ENCODE data around the gene SLC41A3. TPM values are rescaled to one million over a fixed set of nuclear protein-coding genes. Genes with fewer than 3 reads are reported as not detected.

SLC41A3 gene
- total RNA-seq, 2 donors from 2014 or later = 32.2 to 131 TPM

DNA sequence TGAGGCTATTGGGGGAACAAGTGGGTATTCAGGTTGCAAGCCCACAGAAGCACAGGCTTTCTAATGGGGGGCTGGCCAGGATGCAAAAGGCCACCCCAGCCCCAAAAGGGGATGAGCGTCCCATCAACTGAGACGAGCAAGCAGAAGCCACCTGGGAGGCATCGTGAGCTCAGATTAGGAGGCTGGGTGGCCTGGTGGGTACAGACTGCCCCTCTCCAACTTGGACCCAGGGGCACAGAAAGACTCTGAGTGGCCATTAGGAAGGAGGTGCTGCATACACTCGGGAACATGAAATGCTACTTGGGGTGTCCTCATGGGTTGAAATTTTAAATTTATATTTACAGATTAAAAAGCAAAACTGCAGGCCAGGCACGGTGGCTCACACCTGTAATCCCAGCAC lies 29.1 kb downstream of the SLC41A3 start:
- WGBS = 94% methylated on average over 5 of the region's 5 CpGs
- DNase-seq (ENCODE audit: low spot score) = no peak
- H3K27me3 ChIP-seq (replicated peaks; ENCODE audit: insufficient read depth) = no peaks in the 10 kb centered on the region
- no peaks in the 10 kb centered on the region for H3K4me1 ChIP-seq (replicated peaks)
- TF ChIP-seq POLR2A (IDR thresholded peaks at IDR 0.05) (no peak), POLR2AphosphoS5 (IDR thresholded peaks at IDR 0.05) (no peak), CTCF (IDR thresholded peaks at IDR 0.05) (no peak)
- intact Hi-C loops (cut with DNase I) = no loop called here
- no peak overlapping the region for H3K27ac ChIP-seq
- no peak overlapping the region for H3K4me3 ChIP-seq
- H3K36me3 ChIP-seq = no peaks in the 10 kb centered on the region
- H3K9me3 ChIP-seq = no peaks in the 10 kb centered on the region

DNA sequence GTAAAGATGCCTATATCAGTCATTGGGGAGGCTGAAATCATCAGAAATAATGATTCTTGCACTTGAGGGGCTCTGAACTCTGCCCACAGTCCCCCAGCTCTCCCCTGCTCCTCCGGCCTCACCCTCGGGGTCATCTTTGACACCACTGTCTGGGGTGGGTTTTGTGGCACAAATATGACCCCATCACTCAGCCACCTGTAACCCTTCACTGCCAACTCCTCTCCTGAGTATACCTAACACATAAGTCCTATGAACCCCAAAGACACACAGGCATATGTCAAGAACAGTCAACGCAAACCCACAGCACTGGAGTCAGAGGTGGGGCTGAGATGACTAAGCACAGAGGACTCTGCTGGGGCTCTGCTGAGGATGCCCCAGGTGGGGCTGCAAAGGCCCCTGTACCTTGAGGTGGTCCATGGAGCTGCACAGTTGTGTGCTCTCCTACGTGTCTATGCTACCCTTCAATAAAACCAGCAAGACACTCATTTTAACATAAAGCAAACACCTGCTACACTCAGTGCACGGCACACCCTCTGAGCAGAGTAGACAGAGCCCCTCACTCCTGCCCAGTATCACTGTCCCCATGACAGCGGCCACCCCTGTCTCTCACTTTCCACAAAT lies 29.9 kb downstream of the SLC41A3 start:
- H3K27me3 ChIP-seq (replicated peaks; ENCODE audit: insufficient read depth) = no peaks in the 10 kb centered on the region
- 96% methylated on average over 6 of the region's 6 CpGs for WGBS
- intact Hi-C loops (cut with DNase I) = no loop called here
- no peak overlapping the region for H3K4me3 ChIP-seq
- no peaks in the 10 kb centered on the region for H3K36me3 ChIP-seq
- no peaks in the 10 kb centered on the region for H3K4me1 ChIP-seq (replicated peaks)
- TF ChIP-seq POLR2A (IDR thresholded peaks at IDR 0.05) (no peak), POLR2AphosphoS5 (IDR thresholded peaks at IDR 0.05) (no peak), CTCF (IDR thresholded peaks at IDR 0.05) (no peak)
- H3K27ac ChIP-seq = no peak overlapping the region
- H3K9me3 ChIP-seq = no peaks in the 10 kb centered on the region
- DNase-seq (ENCODE audit: low spot score) = no peak

DNA sequence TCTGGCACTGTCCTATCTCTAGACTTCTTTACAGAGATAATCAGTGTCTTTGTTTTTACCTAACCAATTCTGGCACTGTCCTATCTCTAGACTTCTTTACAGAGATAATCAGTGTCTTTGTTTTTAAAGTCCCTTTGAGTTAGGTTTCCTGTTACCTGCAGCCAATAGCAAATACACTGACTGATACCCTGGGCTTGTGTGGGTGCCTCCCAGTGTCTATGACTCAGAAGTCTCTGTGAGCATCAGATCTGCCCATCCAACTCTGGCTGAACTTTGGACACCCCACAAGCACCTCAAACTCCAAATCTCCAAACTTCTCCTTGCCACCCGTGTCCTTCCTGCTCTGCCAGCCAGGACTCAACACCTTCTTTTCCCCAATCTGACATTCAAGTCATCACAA lies 30.4 kb downstream of the SLC41A3 start:
- no peak for DNase-seq (ENCODE audit: low spot score)
- intact Hi-C loops (cut with DNase I) = no loop called here
- H3K36me3 ChIP-seq = no peaks in the 10 kb centered on the region
- H3K4me3 ChIP-seq = no peak overlapping the region
- no peak overlapping the region for H3K27ac ChIP-seq
- H3K4me1 ChIP-seq (replicated peaks) = no peaks in the 10 kb centered on the region
- H3K27me3 ChIP-seq (replicated peaks; ENCODE audit: insufficient read depth) = no peaks in the 10 kb centered on the region
- no peak for TF ChIP-seq CTCF (IDR thresholded peaks at IDR 0.05)
- TF ChIP-seq POLR2A (IDR thresholded peaks at IDR 0.05) = no peak
- TF ChIP-seq POLR2AphosphoS5 (IDR thresholded peaks at IDR 0.05) = no peak
- 91% methylated on average over 1 of the region's 1 CpG for WGBS
- H3K9me3 ChIP-seq = no peaks in the 10 kb centered on the region

GRCh38 chr3:126052196-126053058 lies 31.5 kb downstream of the SLC41A3 start:
- DNase-seq (ENCODE audit: low spot score) = no peak
- intact Hi-C loops (cut with DNase I) = no loop called here
- H3K4me3 ChIP-seq = no peak overlapping the region
- no peak overlapping the region for H3K27ac ChIP-seq
- WGBS = 86% methylated on average over 16 of the region's 16 CpGs
- H3K27me3 ChIP-seq (replicated peaks; ENCODE audit: insufficient read depth) = no peaks in the 10 kb centered on the region
- H3K9me3 ChIP-seq = no peaks in the 10 kb centered on the region
- TF ChIP-seq POLR2AphosphoS5 (IDR thresholded peaks at IDR 0.05) (no peak), CTCF (IDR thresholded peaks at IDR 0.05) (no peak), POLR2A (IDR thresholded peaks at IDR 0.05) (no peak)
- H3K4me1 ChIP-seq (replicated peaks) = no peaks in the 10 kb centered on the region
- no peaks in the 10 kb centered on the region for H3K36me3 ChIP-seq
